Measurements from ENCODE around the gene RAB17. TPM values are rescaled to one million over a fixed set of nuclear protein-coding genes. Genes with fewer than 3 reads are reported as not detected.
A peak's percentile ranks its signal among the peaks of the same experiment; 100 is the strongest.

Gene RAB17
- total and polyA plus RNA-seq, 12 donors = 0.37 to 18.7 (median 5.0) TPM

DNA sequence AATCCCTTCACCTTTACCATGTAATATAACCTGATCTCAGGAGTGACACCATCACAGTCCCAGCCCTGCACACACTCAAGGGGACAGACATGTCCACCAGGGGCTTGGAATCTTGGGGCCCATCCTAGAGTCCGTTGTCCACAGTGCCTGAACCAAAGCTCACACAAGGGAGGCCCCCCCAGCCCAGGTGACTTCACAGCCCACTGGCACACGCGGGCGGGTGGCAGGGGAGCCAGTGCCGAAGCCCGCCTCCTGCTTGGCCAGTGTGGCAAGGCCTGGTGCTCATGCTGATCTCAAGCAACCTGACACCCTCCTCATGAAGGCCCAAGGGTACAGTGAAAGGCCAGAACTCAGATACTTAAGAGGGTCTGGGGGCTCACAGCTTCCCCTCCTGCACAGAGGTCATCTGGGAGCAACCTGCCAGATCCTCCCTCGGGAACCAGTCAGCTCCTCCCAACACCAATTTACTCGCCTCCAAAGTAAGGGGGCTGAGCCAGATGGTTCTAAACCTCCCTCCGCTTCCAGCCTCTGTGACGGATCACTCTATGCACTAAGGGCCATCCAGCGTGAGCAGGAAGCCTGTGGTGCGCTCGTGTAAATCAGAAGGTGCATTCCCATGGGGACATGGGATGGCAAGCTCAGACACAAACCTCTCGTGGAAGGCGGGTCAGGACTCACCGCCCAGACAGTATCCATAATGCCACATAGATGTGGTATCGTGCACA lies 3.2 kb upstream of the RAB17 start:
- Histone ChIP-seq H3K27me3 (no peaks in the 10 kb centered on the region), H3K27ac (peak overlapping the region in 1 of 5 donors; percentile 92), H3K4me3 (no peak overlapping the region), H3K4me1 (replicated peaks in 1 of 2) (peaks cover 15 to 20% of the 10 kb centered on the region in 2 donors), H3K9me3 (replicated peaks in 1 of 3) (no peaks in the 10 kb centered on the region), H3K36me3 (replicated peaks in 1 of 2) (no peaks in the 10 kb centered on the region)
- intact Hi-C loops (cut with DNase I) = loop anchor here in 1 of 2 donors (10.0 kb wide), 1 partner anchor 71 kb away; no protein-coding TSS in a partner anchor
- no peak for TF ChIP-seq POLR2A (IDR thresholded peaks at IDR 0.05)
- TF ChIP-seq, protein P1, sequence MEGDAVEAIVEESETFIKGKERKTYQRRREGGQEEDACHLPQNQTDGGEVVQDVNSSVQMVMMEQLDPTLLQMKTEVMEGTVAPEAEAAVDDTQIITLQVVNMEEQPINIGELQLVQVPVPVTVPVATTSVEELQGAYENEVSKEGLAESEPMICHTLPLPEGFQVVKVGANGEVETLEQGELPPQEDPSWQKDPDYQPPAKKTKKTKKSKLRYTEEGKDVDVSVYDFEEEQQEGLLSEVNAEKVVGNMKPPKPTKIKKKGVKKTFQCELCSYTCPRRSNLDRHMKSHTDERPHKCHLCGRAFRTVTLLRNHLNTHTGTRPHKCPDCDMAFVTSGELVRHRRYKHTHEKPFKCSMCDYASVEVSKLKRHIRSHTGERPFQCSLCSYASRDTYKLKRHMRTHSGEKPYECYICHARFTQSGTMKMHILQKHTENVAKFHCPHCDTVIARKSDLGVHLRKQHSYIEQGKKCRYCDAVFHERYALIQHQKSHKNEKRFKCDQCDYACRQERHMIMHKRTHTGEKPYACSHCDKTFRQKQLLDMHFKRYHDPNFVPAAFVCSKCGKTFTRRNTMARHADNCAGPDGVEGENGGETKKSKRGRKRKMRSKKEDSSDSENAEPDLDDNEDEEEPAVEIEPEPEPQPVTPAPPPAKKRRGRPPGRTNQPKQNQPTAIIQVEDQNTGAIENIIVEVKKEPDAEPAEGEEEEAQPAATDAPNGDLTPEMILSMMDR (IDR thresholded peaks at IDR 0.05) = no peak
- 95 to 97% (median 95%) methylated on average over 7 to 17 of the region's 17 CpGs for WGBS, 4 donors
- DNase-seq = no peak

DNA sequence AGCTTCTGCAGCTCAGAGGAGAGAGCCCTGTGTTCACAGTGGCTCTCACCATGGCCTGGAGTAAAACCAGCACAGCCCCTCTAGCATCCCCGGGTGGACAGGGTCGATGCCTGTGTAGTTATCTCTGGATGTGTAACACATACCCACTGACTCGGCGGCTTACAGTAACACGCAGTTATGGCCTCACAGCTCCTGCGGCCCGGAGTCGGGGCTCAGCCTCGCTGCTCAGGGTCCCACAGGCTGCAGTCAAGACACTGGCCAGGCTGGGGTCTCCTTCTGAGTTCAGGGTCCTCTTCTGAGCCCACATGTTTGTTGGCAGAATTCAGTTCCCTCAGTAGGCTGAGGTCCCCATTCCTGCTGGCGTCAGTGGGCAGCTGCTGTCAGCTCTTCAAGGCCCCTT lies 2.5 kb upstream of the RAB17 start:
- no peaks in the 10 kb centered on the region for H3K27me3 ChIP-seq
- no peak for TF ChIP-seq POLR2A (IDR thresholded peaks at IDR 0.05)
- TF ChIP-seq, protein P1 (IDR thresholded peaks at IDR 0.05) = no peak
- peaks cover 15 to 20% of the 10 kb centered on the region in 2 donors for H3K4me1 ChIP-seq (replicated peaks in 1 of 2)
- intact Hi-C loops (cut with DNase I) = loop anchor here in 1 of 2 donors (10.0 kb wide), 1 partner anchor 72 kb away; no protein-coding TSS in a partner anchor
- H3K9me3 ChIP-seq (replicated peaks in 1 of 3) = no peaks in the 10 kb centered on the region
- H3K4me3 ChIP-seq = no peak overlapping the region
- no peak overlapping the region for H3K27ac ChIP-seq
- DNase-seq = no peak
- WGBS, 4 donors = 63 to 86% (median 75%) methylated on average over 3 to 10 of the region's 10 CpGs
- H3K36me3 ChIP-seq (replicated peaks in 1 of 2) = no peaks in the 10 kb centered on the region

DNA sequence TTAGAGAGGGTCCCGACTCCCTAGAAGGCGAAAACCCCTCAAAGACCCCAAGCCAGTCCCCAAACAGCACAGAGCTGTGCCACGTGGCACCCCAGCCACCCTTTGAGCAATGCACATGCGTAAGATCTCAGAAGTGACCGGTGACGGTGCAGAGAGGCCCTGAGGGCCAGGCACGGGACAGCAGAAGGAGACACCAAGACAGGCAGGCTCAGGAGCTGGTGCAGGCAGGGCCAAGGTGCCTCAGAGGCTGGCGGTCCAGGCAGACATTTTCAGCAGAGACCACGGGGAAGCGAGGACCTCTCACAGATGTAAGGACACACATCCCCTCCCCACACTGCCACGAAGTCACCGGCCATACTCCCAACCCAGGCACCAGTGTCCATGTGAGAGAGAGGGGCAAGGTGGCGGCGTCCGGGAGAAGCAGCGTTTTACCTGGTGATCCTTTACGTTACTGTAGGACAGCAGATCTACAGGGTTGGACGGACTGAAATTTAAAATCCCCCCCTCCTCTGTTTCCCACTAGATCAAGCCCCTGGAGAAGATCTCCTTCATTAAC lies 2.0 kb upstream of the RAB17 start:
- H3K4me1 ChIP-seq (replicated peaks in 1 of 2) = peaks cover 15 to 20% of the 10 kb centered on the region in 2 donors
- TF ChIP-seq POLR2A (IDR thresholded peaks at IDR 0.05) = no peak
- TF ChIP-seq, protein P1 (IDR thresholded peaks at IDR 0.05) = no peak
- H3K9me3 ChIP-seq (replicated peaks in 1 of 3) = no peaks in the 10 kb centered on the region
- H3K27me3 ChIP-seq = no peaks in the 10 kb centered on the region
- 91 to 96% (median 95%) methylated on average over 16 to 18 of the region's 18 CpGs for WGBS, 4 donors
- intact Hi-C loops (cut with DNase I) = loop anchor here in 1 of 2 donors (10.0 kb wide), 1 partner anchor 72 kb away; no protein-coding TSS in a partner anchor
- no peak for DNase-seq
- no peaks in the 10 kb centered on the region for H3K36me3 ChIP-seq (replicated peaks in 1 of 2)
- H3K4me3 ChIP-seq = no peak overlapping the region
- H3K27ac ChIP-seq = no peak overlapping the region

DNA sequence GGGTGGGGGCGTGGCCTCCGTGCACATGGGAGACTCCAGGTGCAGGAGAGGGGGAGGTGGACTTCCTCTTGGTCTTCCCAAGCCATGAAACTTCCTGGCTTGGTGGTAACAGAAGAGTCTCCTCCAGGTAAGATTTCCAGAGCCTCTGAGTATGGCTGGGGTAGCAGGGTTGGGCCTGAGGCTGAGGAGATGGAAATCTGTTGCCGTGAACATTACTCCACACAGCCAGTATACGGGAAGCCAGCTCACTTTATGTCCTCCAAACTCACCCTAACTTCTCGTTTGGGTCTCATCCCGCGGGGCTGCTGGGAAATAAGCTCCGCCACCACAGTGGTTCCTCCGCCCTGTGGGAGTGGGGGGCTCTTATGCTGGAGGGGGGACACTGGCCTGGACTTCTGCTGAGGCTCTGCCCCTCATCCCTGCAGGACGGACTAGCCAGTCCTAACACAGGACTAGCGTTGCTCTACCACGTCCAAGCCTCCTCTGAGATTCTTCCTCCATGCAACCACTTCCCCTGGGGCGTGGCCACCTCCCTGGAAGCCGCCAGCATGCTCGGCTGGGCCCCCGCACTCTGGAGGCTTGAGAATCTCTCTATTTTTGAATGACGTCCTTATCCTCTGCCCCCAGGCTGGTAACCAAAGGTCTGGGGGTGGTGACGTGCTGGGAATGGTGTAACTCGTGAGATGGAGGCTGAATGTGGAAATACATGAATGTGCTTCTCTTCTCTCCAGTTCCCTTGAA lies 777 bp upstream of the RAB17 start:
- peak overlapping the region in 1 of 5 donors; percentile 34 for H3K27ac ChIP-seq
- 66 to 80% (median 72%) methylated on average over 16 to 19 of the region's 19 CpGs for WGBS, 4 donors
- DNase-seq = no peak
- no peaks in the 10 kb centered on the region for H3K9me3 ChIP-seq (replicated peaks in 1 of 3)
- no peaks in the 10 kb centered on the region for H3K36me3 ChIP-seq (replicated peaks in 1 of 2)
- H3K4me3 ChIP-seq = no peak overlapping the region
- H3K27me3 ChIP-seq = no peaks in the 10 kb centered on the region
- intact Hi-C loops (cut with DNase I) = loop anchor here in 1 of 2 donors (10.0 kb wide), 1 partner anchor 73 kb away; no protein-coding TSS in a partner anchor
- H3K4me1 ChIP-seq (replicated peaks in 1 of 2) = peaks cover 15 to 20% of the 10 kb centered on the region in 2 donors
- no peak for TF ChIP-seq POLR2A (IDR thresholded peaks at IDR 0.05)
- TF ChIP-seq, protein P1 (IDR thresholded peaks at IDR 0.05) = no peak

Data from adrenal gland (tissue), 12 donors.